Activated CD4-positive, alpha-beta T cell treated with anti-CD3 and anti-CD28 coated beads, Interleukin-10, Interleukin-2, amounts not matched to agents 100 ng/mL and 50 ng/mL, durations not matched to agents 16 hours and 8 hours (primary cell): Measurements from ENCODE around the gene SH2B3.
"Not testable (repeated sequence)": the region's sequence is repeated elsewhere in the genome, so short reads cannot be mapped to it uniquely, and the experiment has no call there.

Experiments used
- DNase-seq: peaks from one replicate; pipeline ENCODE4 v3.0.0-alpha.2; 2020

The SH2B3 gene

DNA sequence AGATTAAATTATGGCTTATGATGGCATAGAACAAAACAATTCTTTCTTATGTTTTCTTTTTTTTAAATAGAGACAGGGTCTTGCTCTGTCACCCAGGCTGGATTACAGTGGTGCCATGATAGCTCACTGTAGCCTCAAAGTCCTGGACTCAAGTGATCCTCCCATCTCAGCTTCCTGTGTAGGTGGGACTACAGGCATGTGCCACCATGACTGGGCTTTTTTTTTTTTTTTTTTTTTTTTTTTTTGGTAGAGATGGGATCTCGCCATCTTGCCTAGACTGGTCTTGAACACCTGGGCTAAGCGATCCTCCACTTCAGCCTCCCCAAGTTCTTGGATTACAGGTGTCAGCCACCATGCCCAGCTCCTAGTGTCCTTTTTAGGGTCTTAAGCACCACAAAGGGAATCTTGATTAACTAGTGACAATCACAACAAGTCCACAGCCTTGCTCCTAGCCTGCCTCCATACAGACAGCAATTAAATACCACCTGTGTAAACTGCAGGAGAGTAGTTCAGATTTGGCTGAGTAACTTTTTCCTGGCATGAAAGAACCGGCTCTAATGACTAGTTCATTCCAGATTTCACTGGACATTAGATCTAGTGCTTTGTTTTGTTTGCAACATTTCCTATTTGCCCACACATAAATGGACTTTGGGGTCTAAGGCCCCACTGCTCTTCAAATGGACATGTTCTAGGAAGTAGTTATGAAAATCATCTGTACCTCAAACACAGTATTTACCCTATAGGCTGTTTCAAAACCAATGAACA lies 61.6 kb downstream of the SH2B3 start:
- DNase-seq, result no peak

DNA sequence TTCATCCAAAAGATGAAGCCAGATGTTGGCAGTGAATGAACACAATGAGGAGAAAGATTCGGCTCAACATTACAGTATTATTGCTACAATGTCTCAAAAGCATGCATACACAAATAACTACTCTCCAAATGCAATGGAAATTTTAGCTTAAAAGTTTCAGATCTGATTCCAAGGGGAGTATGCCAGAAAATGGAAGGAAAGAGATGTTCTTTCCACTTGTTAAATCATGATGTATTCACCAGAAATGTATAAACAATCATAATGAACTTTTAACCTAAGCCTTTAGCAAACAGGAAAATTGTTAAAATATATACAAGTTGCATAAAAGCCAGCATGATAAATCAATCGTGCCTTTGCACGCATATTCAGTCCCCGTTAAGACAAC lies 62.1 kb downstream of the SH2B3 start:
- no peak for DNase-seq

DNA sequence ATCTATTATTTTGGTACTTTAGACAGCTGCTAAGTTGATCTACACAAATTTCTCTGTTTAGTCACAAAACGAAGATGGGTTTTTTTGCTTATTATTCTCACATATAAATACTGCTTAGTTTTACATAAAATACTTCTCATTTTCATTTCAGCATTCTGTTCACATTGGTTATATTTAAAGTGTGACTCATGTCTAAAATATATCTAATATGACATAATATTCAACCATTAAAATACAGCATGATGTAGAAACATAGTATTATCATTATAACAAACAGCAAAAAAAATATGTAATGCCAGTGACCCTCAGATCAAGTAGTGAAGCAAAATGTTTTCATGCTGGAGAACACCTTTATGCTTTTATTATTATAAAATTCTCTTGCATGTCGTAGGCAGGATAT lies 63.7 kb downstream of the SH2B3 start:
- no peak for DNase-seq

DNA sequence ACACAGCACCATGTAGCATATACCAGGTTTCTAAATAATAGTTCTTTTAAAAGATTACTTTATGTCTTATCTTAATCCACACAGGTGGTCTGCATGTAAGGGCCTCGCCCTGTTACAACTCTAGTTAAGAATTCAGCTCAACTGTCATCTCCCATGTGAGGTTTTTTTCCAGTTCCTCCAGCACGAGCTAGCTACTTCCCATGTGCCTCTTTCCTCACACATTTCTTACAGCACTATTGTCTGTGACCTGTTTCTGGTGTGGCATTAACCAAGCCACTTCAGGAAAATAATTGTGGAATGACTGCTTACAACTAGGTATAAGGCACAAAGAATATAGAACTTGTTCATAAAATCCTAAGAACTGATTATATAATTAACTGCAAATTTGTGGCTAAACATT lies 65.5 kb downstream of the SH2B3 start:
- DNase-seq, result no peak

DNA sequence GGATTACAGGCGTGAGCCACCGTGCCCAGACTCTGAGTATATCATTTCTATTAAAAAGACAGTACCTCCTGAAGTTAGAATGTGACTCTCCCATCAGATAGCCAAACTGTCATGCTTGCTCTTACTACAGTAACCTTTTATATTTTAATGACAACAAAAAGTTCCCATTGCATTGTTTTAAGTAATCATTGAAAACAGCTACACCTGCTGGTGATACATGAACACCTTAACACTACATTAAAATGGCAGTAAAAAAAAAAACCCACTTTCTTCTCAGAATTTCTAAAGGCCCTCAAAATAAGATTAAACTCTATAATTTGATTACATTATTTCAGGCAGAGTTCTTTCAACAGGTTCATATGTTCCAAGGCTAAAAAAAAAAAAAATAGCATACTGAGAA lies 76.7 kb downstream of the SH2B3 start:
- no peak for DNase-seq

DNA sequence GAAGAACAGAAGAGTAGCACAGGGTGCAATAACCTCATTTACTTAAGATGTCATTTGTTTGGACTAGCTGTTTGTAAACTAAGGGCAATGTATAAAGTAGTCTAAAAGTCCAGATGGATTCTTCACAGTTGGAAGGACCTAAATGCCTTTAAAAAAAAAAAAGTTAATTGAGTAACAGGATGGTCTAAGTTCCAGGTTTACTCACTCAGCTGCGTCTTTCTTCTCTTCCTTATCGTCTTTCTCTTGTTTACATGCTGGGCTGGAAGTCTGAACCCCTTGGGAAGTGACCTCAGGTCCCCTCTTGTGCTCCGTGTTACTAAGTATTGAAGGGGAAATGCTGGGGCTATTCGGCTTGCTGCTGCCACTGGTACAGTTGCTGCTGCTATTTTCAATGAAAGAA lies 82.5 kb downstream of the SH2B3 start:
- DNase-seq, result no peak

DNA sequence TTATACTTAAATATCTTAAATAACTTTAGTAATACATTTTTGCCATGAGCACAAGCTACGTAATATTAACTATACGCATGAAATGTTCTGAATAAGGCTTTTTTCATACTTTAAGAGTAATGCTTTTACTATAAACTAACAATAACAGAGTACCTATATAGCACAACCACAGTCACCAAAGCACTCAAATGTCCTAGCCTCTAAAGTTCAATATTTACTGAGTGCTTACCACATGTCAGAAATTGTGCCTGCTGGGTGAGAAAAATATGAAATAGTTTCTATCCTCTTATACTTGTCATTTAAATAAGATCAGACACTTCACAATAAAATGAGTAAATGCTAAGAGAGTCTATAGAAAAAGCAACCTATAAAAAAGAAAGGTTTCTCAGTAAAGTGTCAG lies 83.1 kb downstream of the SH2B3 start:
- DNase-seq, result no peak

DNA sequence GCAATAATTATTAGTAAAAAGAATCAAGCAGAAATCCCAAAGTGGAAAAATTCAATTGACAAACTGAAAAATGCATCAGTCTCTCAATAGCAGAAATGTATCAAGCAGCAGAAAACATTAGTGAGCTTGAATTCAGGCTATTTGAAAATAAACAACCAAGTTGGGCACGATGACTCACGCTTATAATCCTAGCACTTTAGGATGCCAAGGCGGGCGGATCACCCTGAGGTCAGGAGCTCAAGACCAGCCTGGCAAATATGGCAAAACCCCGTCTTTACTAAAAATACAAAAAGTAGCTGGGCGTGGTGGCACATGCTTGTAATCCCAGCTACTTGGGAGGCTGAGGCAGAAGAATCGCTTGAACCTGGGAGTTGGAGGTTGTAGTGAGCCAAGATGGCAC lies 87.3 kb downstream of the SH2B3 start:
- DNase-seq, result not testable (repeated sequence)

DNA sequence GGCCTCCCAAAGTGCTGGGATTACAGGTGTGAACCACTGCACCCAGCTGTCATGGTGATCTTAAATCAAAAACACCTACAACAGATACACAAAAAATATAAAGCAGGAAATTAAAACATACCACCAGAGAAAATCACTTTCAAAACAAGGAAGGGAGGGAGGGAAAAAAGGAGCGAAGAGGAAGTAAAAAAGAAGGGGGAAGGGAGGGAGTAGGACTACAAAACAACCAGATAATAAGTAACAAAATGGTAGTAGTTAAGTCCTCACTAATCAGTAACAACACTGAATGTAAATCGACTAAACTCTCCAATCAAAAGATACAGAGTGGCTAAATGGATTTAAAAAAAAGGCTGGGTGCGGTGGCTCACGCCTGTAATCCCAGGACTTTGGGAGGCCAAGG lies 89.0 kb downstream of the SH2B3 start:
- no peak for DNase-seq
